SW480 (cell line): ENCODE data around the gene ANKMY2.
"Not testable (repeated sequence)": the region's sequence is repeated elsewhere in the genome, so short reads cannot be mapped to it uniquely, and the experiment has no call there.

Experiments
- DNase-seq: peaks from one replicate; pipeline ENCODE4 v3.0.0-alpha.2; 2016; ENCODE audit warnings: low spot score

The ANKMY2 gene

GRCh38 chr7:16626388-16626787 lies 19.2 kb downstream of the ANKMY2 start:
- DNase-seq = no peak

- DNase-seq = no peak
Observed at GRCh38 chr7:16619979-16620408, 25.6 kb downstream of the ANKMY2 start.

GRCh38 chr7:16616542-16616941 lies 29.0 kb downstream of the ANKMY2 start:
- DNase-seq = no peak

GRCh38 chr7:16616122-16616521 lies 29.4 kb downstream of the ANKMY2 start:
- DNase-seq = no peak

GRCh38 chr7:16615228-16615627 lies 30.3 kb downstream of the ANKMY2 start:
- DNase-seq = no peak

GRCh38 chr7:16611711-16612110 lies 33.8 kb downstream of the ANKMY2 start:
- no peak for DNase-seq

GRCh38 chr7:16609842-16610450 lies 35.6 kb downstream of the ANKMY2 start:
- DNase-seq = no peak

- DNase-seq = no peak
Observed at GRCh38 chr7:16606704-16607103, 38.9 kb downstream of the ANKMY2 start.

- peak; percentile 15 for DNase-seq
Observed at GRCh38 chr7:16604054-16604453, 41.5 kb downstream of the ANKMY2 start.

- no peak for DNase-seq
Observed at GRCh38 chr7:16603633-16604032, 41.9 kb downstream of the ANKMY2 start.

- DNase-seq = no peak
Observed at GRCh38 chr7:16599860-16600259, 45.7 kb downstream of the ANKMY2 start.

- no peak for DNase-seq
Observed at GRCh38 chr7:16598015-16598414, 47.5 kb downstream of the ANKMY2 start.

GRCh38 chr7:16595596-16595995 lies 50.0 kb downstream of the ANKMY2 start:
- not testable (repeated sequence) for DNase-seq

GRCh38 chr7:16594676-16595075 lies 50.9 kb downstream of the ANKMY2 start:
- DNase-seq = no peak

GRCh38 chr7:16594061-16594460 lies 51.5 kb downstream of the ANKMY2 start:
- no peak for DNase-seq

GRCh38 chr7:16592395-16592794 lies 53.2 kb downstream of the ANKMY2 start:
- no peak for DNase-seq

GRCh38 chr7:16590424-16590823 lies 55.1 kb downstream of the ANKMY2 start:
- no peak for DNase-seq

GRCh38 chr7:16589881-16590280 lies 55.7 kb downstream of the ANKMY2 start:
- DNase-seq = no peak

GRCh38 chr7:16587790-16588189 lies 57.8 kb downstream of the ANKMY2 start:
- DNase-seq = no peak

- DNase-seq = no peak
Observed at GRCh38 chr7:16587129-16587528, 58.4 kb downstream of the ANKMY2 start.

- no peak for DNase-seq
Observed at GRCh38 chr7:16586081-16586874, 59.3 kb downstream of the ANKMY2 start.

GRCh38 chr7:16585540-16585939 lies 60.0 kb downstream of the ANKMY2 start:
- DNase-seq = no peak

GRCh38 chr7:16583834-16584233 lies 61.7 kb downstream of the ANKMY2 start:
- no peak for DNase-seq

GRCh38 chr7:16581286-16581685 lies 64.3 kb downstream of the ANKMY2 start:
- DNase-seq = no peak
